KOPT-K1 (cell line): ENCODE measurements around the gene RBBP6.

ENCODE experiments used
- H3K27ac ChIP-seq: fragments of 200-600 bp; sonication (generic); 2 replicates; pipeline ENCODE4 v1.5.1; 2016; ENCODE audit warnings: antibody characterized with exemption, mild to moderate bottlenecking, low read depth, low read length; ENCODE audit not compliant: poor library complexity, severe bottlenecking
- H3K36me3 ChIP-seq: fragments of 200-600 bp; sonication (generic); 2 replicates; pipeline ENCODE4 v1.5.1; 2017; ENCODE audit warnings: antibody characterized with exemption, mild to moderate bottlenecking, low read length, moderate library complexity; ENCODE audit not compliant: insufficient read depth
- H3K9me3 ChIP-seq: fragments of 200-600 bp; sonication (generic); 2 replicates; pipeline ENCODE4 v1.5.1; 2017; ENCODE audit warnings: antibody characterized with exemption, low read length, mild to moderate bottlenecking; ENCODE audit not compliant: insufficient read depth, poor library complexity, severe bottlenecking

RBBP6 gene

GRCh38 chr16:24617502-24617901, 78.1 kb downstream of the RBBP6 start:
- H3K27ac ChIP-seq: no peak overlapping the region
- H3K9me3 ChIP-seq: no peaks in the 10 kb centered on the region
- H3K36me3 ChIP-seq: no peaks in the 10 kb centered on the region
